Keratinocyte (primary cell): Measurements from ENCODE around the gene TUBB8. TPM values are rescaled to one million over a fixed set of nuclear protein-coding genes. Genes with fewer than 3 reads are reported as not detected.

Experiments
- DNase-seq: peaks from one replicate; pipeline ENCODE4 v3.0.0-alpha.2; 2011; ENCODE audit warnings: low read depth, missing footprints, low spot score
- FAIRE-seq: peaks from 2 replicates; lab custom pipeline; 2011; peaks lifted over from hg19 to GRCh38; lab: Jason Lieb, UNC
- H2AFZ ChIP-seq: 2 replicates; pipeline ENCODE4 v1.6.0; 2012; ENCODE audit warnings: low read length, control low read depth, inconsistent platforms; ENCODE audit not compliant: control insufficient read depth
- H3K27ac ChIP-seq: 2 replicates; pipeline ENCODE4 v1.5.1; 2011; ENCODE audit warnings: low read length; ENCODE audit not compliant: control insufficient read depth, insufficient read depth
- H3K27me3 ChIP-seq: 3 replicates; pipeline ENCODE4 v1.6.0; 2011; ENCODE audit warnings: low read length; ENCODE audit not compliant: control insufficient read depth, insufficient read depth; ENCODE audit errors: extremely low read depth
- H3K36me3 ChIP-seq, 2 experiments: 2 replicates in 1 of 2; 3 replicates in 1 of 2; pipeline ENCODE4 v1.5.1; 2011; ENCODE audit warnings: low read length in 2 of 2, mild to moderate bottlenecking in 1 of 2; ENCODE audit not compliant: control insufficient read depth in 2 of 2, insufficient read depth in 2 of 2; ENCODE audit errors: extremely low read depth in 1 of 2
- H3K4me1 ChIP-seq: 3 replicates; pipeline ENCODE4 v1.5.1; 2011; ENCODE audit warnings: low read length; ENCODE audit not compliant: control insufficient read depth, insufficient read depth; ENCODE audit errors: extremely low read depth
- H3K4me2 ChIP-seq: 3 replicates; pipeline ENCODE4 v1.6.0; 2011; ENCODE audit warnings: low read depth, low read length; ENCODE audit not compliant: control insufficient read depth, insufficient read depth; ENCODE audit errors: extremely low read depth
- H3K4me3 ChIP-seq, 3 experiments: fragments of 200-600 bp in 1 of 3; sonication (generic) in 1 of 3; 2 replicates in 2 of 3; 3 replicates in 1 of 3; pipeline ENCODE4 v1.5.1; 2011 to 2016; ENCODE audit warnings: low read length in 3 of 3, mild to moderate bottlenecking in 3 of 3, control low read depth in 2 of 3, inconsistent platforms in 1 of 3, low read depth in 1 of 3, mixed read lengths in 1 of 3, mixed run types in 1 of 3, moderate library complexity in 1 of 3; ENCODE audit not compliant: control insufficient read depth in 2 of 3, insufficient read depth in 2 of 3; ENCODE audit errors: extremely low read depth in 1 of 3
- H3K79me2 ChIP-seq: 2 replicates; pipeline ENCODE4 v1.6.0; 2012; ENCODE audit warnings: low read length; ENCODE audit not compliant: control insufficient read depth, insufficient read depth
- H3K9ac ChIP-seq: 3 replicates; pipeline ENCODE4 v1.6.0; 2011; ENCODE audit warnings: low read length; ENCODE audit not compliant: control insufficient read depth, insufficient read depth; ENCODE audit errors: extremely low read depth
- H3K9me1 ChIP-seq: 3 replicates; pipeline ENCODE4 v1.6.0; 2011; ENCODE audit warnings: low read length; ENCODE audit not compliant: control insufficient read depth, insufficient read depth; ENCODE audit errors: extremely low read depth
- H3K9me3 ChIP-seq: 2 replicates; pipeline ENCODE4 v1.5.1; 2012; ENCODE audit warnings: low read depth, low read length; ENCODE audit not compliant: control insufficient read depth
- H4K20me1 ChIP-seq: 3 replicates; pipeline ENCODE4 v1.6.0; 2011; ENCODE audit warnings: low read length; ENCODE audit not compliant: control insufficient read depth, insufficient read depth; ENCODE audit errors: extremely low read depth
- CTCF ChIP-seq, 3 experiments: IDR thresholded peaks in 1 of 3; conservative IDR thresholded peaks in 1 of 3; optimal IDR thresholded peaks in 1 of 3; 2 replicates in 2 of 3; 3 replicates in 1 of 3; pipeline versions ENCODE3 to v1.5.1; 2011; ENCODE audit warnings: low read length in 3 of 3, mild to moderate bottlenecking in 3 of 3, moderate library complexity in 2 of 3, control low read depth in 1 of 3, inconsistent platforms in 1 of 3; ENCODE audit not compliant: insufficient read depth in 2 of 3; ENCODE audit errors: extremely low read depth in 1 of 3
- EZH2 ChIP-seq: IDR thresholded peaks from one replicate; pipeline ENCODE4 v1.6.1; 2012; ENCODE audit warnings: inconsistent platforms, mild to moderate bottlenecking, low read length, moderate library complexity
- dilution Hi-C: fragments of 300-500 bp; cut with MboI; formaldehyde crosslinking; loops from one replicate; pipeline ENCODE4 v1.7.0; 2020; ENCODE audit warnings: low sequenced_read_pairs; ENCODE audit not compliant: extremely low pct_ligation_motif_present
- polyA plus RNA-seq, 5 experiments: library from polyadenylated mRNA; depleted of rRNA in 3 of 5; stranded (reverse) in 3 of 5; stranded (forward) in 1 of 5; unstranded in 1 of 5; fragments of >200 nt; gene quantifications; 1 replicate in 1 of 5; 2 replicates in 3 of 5; 3 replicates in 1 of 5; pipeline versions ENCODE4 v1.2.1 to v1.2.3, GENCODE V29; 2011 to 2012; ENCODE audit warnings: missing spikeins in 2 of 5, low read depth in 1 of 5, low replicate concordance in 1 of 5

TUBB8 gene
- polyA plus RNA-seq, 1 donor (not counting 4 experiments of a cell fraction or from before 2014, with no cell fraction given) = 0.10 TPM

- H4K20me1 ChIP-seq = no peaks in the 10 kb centered on the region
- no peak overlapping the region for H2AFZ ChIP-seq
- peak overlapping the region; percentile 27 for H3K4me2 ChIP-seq
- H3K36me3 ChIP-seq = no peaks in the 10 kb centered on the region
- H3K9me1 ChIP-seq = no peaks in the 10 kb centered on the region
- no peak overlapping the region for H3K27ac ChIP-seq
- peak; percentile 5 for DNase-seq
- H3K4me3 ChIP-seq = no peak overlapping the region
- peaks cover 4% of the 10 kb centered on the region for H3K9me3 ChIP-seq
- FAIRE-seq = no peak
- H3K4me1 ChIP-seq = peaks cover 9% of the 10 kb centered on the region
- dilution Hi-C loops = no loop called here
- H3K79me2 ChIP-seq = no peaks in the 10 kb centered on the region
- H3K27me3 ChIP-seq = no peaks in the 10 kb centered on the region
- H3K9ac ChIP-seq = no peak overlapping the region
- TF ChIP-seq CTCF (optimal IDR thresholded peaks at IDR 0.05 in 1 of 3, IDR thresholded peaks at IDR 0.05 in 1 of 3, conservative IDR thresholded peaks at IDR 0.05 in 1 of 3; ENCODE audit: extremely low read depth in 1 of 3, insufficient read depth in 2 of 3, low read length in 3 of 3) = no peak
- no peak for TF ChIP-seq EZH2
Observed at GRCh38 chr10:92846-93245, 43.8 kb upstream of the TUBB8 start.

- H3K4me3 ChIP-seq = no peak overlapping the region
- DNase-seq = no peak
- no peaks in the 10 kb centered on the region for H4K20me1 ChIP-seq
- no peak overlapping the region for H3K27ac ChIP-seq
- FAIRE-seq = no peak
- peaks cover 4% of the 10 kb centered on the region for H3K9me3 ChIP-seq
- H3K36me3 ChIP-seq = no peaks in the 10 kb centered on the region
- peaks cover 11% of the 10 kb centered on the region for H3K4me1 ChIP-seq
- H3K9ac ChIP-seq = no peak overlapping the region
- H3K4me2 ChIP-seq = no peak overlapping the region
- TF ChIP-seq EZH2 (no peak), CTCF (optimal IDR thresholded peaks at IDR 0.05 in 1 of 3, IDR thresholded peaks at IDR 0.05 in 1 of 3, conservative IDR thresholded peaks at IDR 0.05 in 1 of 3; ENCODE audit: extremely low read depth in 1 of 3, insufficient read depth in 2 of 3, low read length in 3 of 3) (no peak)
- no peaks in the 10 kb centered on the region for H3K27me3 ChIP-seq
- no peaks in the 10 kb centered on the region for H3K9me1 ChIP-seq
- dilution Hi-C loops = no loop called here
- H3K79me2 ChIP-seq = no peaks in the 10 kb centered on the region
- no peak overlapping the region for H2AFZ ChIP-seq
Observed at GRCh38 chr10:92153-92552, 43.1 kb upstream of the TUBB8 start.
